Prostate gland (tissue), 2 donors: Measurements from ENCODE around the gene OR5K2.

Source experiments
- POLR2A ChIP-seq: fragments of 450-650 bp; IDR thresholded peaks from one replicate; pipeline ENCODE4 v1.6.1; 2016; ENCODE audit warnings: antibody characterized with exemption, mild to moderate bottlenecking
- TF ChIP-seq, protein P1 (sequence below), 4 experiments: fragments of 200-600 bp in 2 of 4; fragments of 450-650 bp in 2 of 4; sonication (generic) in 2 of 4; IDR thresholded peaks; 1 replicate in 3 of 4; 2 replicates in 1 of 4; pipeline ENCODE4 v1.5.1; 2016 to 2019; ENCODE audit warnings: antibody characterized with exemption in 4 of 4, mild to moderate bottlenecking in 2 of 4, moderate library complexity in 2 of 4

DNA sequence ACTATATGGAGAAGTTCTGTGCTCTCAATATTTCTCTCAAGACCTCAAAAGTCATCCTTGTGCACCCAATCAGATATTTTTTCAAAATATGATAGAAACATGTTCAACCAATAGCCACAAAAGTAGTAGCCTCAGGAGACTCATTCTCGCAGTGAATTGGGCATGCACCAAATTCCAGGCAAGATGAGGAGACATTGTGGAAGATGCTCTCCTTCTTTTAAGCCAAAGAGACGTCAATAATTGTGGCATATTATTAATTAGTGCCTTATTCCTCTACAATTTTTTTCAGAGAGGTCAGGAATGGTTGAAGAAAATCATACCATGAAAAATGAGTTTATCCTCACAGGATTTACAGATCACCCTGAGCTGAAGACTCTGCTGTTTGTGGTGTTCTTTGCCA, at the start of gene OR5K2:
- TF ChIP-seq POLR2A: no peak
- TF ChIP-seq, protein P1, sequence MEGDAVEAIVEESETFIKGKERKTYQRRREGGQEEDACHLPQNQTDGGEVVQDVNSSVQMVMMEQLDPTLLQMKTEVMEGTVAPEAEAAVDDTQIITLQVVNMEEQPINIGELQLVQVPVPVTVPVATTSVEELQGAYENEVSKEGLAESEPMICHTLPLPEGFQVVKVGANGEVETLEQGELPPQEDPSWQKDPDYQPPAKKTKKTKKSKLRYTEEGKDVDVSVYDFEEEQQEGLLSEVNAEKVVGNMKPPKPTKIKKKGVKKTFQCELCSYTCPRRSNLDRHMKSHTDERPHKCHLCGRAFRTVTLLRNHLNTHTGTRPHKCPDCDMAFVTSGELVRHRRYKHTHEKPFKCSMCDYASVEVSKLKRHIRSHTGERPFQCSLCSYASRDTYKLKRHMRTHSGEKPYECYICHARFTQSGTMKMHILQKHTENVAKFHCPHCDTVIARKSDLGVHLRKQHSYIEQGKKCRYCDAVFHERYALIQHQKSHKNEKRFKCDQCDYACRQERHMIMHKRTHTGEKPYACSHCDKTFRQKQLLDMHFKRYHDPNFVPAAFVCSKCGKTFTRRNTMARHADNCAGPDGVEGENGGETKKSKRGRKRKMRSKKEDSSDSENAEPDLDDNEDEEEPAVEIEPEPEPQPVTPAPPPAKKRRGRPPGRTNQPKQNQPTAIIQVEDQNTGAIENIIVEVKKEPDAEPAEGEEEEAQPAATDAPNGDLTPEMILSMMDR (IDR thresholded peaks at IDR 0.05): no peak
